ENCODE results near the gene TFR2.

Gene TFR2

DNA sequence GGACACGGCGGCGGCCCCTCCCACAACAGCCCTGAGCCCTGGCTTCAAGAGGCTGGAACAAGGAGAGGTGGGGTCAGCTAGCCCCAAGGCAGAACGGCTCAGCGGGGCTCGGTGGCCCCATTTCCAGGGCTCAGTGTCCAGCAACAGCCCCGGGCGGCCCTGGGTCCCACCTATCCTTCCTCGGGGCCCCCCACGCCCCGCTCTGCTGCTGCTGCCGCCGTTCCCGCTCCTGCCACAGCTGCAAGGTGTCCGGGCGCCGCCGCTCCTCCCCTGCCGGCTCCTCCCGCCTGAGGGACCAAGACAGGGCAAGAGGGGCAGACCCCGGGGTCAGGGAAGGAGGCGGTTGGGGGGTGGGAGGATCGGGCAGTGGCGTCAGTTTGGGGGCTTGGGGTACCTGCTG, 64.2 kb downstream of the TFR2 start:
- no peak for DNase-seq
- TF ChIP-seq GATA1 (IDR thresholded peaks at IDR 0.05; ENCODE audit: low read depth, low read length) (no peak), POLR2A (IDR thresholded peaks at IDR 0.05; ENCODE audit: low read length) (no peak)

DNA sequence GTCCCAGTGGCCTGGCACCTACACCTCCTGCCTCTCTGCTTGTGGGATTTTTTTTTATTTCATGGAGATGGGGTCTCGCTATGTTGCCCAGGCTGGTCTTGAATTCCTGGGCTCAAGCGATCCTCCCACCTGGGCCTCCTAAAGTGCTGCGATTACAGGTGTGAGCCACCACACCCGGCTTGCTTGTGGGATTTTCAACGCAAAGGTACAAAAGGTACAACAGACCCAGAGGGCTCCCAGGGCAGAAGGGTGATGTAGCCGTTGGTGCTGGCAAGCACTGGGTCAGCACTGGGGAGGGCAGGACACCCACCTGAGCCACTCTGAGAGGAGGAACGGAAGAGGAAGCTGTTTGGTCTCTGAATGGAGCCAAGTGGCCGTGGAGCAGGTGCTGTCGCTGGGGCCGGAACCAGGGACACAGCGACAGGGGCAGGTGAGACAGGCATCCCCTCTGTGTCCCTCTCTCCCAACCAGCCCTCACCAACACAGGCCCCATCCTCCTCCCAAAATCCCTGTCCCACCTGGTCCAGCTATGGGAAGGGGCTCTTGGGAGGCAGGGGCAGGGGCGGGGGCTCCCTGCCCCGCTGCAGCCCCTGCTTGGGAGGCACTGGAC, 64.9 kb downstream of the TFR2 start:
- TF ChIP-seq GATA1 (IDR thresholded peaks at IDR 0.05; ENCODE audit: low read depth, low read length) (no peak), POLR2A (IDR thresholded peaks at IDR 0.05; ENCODE audit: low read length) (no peak)

DNA sequence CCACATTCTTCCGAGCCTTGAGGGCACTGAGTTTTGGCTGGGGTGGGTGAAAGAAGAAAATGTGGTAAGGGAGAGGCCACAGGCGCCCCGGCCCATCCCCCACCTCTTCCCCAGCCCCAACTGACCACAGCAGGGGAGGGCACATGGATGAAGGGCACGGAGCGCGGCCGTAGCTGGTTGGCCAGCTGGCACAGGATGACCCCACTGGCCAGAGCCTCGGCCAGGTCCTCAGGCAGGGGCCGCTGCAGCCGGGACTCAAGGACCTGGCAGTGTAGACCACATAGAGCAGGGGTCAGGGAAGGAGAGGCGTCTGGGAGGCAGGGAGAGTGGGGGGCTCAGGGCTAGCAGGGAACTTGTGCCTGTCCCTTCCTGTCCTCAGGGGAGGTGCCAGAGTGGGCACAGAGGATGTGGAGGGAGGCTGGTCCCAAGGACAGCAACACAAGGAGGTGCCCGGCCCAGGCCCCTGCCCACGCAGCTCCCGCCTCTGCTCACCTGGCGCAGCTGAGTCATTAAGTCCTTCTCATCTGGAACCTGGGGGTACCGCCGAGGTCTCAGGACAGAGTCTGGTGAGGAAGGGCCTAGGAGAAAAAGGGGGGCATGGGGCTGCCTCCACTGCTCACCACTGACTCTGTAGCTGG, 65.5 kb downstream of the TFR2 start:
- TF ChIP-seq POLR2A (IDR thresholded peaks at IDR 0.05; ENCODE audit: low read length) (no peak), GATA1 (IDR thresholded peaks at IDR 0.05; ENCODE audit: low read depth, low read length) (no peak)
- no peak for DNase-seq

More for the DNA sequence above, 64.9 kb downstream of the TFR2 start:
- DNase-seq = no peak

DNA sequence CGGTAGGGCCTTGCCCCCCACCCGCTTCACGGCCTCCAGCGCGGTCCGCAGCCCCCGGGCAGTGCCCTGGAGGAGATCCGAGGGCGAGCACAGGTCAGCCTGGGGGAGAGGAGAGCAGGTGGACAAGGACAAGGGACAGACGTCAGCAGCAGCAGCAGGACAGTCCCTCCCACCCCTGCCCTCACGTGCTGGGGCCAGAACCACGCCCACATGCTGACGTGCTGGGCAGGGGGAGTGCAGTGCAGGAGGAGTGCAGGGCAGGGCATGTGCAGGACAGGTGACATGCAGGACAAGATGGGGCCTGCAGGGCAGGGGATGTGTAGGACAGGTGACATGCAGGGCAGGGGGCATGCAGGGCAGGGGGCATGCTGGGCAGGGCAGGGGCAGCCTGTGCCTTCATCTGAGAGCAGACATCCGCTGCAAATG, 66.1 kb downstream of the TFR2 start:
- DNase-seq = no peak
- no peak for TF ChIP-seq GATA1 (IDR thresholded peaks at IDR 0.05; ENCODE audit: low read depth, low read length)
- TF ChIP-seq POLR2A (IDR thresholded peaks at IDR 0.05; ENCODE audit: low read length) = no peak

DNA sequence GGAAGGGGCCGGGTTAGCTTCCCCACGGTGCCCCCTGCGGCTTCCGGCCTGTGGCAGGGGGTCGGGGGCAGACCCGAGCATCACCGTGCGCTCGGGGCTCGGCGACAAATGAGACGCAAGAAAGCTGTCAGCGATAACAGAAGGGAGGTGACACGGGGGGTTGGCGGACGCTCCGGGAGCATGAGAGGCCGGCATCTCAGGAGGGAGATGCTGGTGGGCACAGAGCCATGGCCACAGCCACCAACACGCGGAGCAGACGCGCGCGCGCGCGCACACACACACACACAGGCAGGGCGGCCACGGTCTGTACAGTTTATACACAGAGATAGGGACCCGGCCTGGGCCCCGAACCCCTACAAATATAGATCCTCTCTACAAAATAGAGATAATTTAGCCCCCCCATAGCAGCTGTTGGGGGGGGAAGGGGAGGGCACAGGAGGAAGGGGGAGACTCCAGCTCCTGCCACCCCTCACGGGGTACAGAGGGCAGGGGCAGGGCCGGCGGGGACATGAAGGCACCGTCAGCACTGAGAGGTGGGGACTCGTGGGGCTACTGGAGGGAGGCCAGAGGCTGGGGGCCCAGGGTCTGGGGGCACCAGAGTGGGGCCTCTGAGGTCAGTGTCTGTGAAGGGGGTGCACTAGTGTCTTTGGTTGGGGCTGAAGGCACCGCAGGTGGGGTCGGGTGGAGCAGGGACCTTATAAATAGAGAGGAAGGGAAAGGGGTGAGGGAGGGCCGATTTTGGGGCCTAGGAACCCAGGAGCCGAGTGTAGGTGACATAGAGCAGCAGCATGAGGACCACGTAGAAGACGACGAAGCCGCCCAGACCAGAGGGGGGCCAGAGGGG, 66.8 kb downstream of the TFR2 start:
- TF ChIP-seq GATA1 (IDR thresholded peaks at IDR 0.05; ENCODE audit: low read depth, low read length) (no peak), POLR2A (IDR thresholded peaks at IDR 0.05; ENCODE audit: low read length) (no peak)

DNA sequence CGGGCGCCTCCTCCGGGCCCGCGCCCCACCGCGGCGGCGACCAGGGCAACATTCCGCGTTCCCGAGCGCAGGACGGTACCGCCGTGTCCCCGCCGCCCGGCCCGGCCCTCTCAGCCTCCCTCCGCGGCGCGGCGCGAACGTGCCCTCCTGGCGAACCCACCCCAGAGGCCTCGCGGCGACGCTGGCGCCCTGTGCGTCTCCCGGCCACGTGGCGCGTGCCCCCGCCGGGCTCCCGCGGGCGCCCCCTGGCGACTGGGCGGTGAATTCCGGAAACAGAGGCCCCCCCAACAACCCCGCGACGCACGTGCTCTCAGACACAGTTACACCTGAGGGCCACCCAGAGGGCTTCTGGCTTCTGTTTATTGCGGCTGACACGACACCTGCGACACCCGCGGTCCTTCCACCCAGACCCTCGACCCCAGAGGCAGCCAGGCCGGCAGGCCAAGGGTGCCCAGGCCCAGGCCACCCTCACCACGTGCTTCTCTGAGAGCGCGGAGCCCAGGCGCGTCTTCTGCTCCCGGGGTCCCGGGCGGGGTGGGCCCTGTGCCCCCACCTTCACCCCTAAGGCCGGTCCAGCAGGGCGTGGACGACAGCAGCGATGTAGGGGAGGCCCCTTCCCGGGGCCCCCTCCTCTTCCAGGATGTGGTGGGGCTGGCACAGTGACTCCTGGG, 67.5 kb downstream of the TFR2 start, which contains the start of gene SAP25:
Gene SAP25 (minus strand): TSS at position 210 of the 671 bp plus-strand sequence. CDS start 158 bp downstream, at position 52.
- TF ChIP-seq POLR2A (IDR thresholded peaks at IDR 0.05; ENCODE audit: low read length) (no peak), GATA1 (IDR thresholded peaks at IDR 0.05; ENCODE audit: low read depth, low read length) (no peak)
- no peak for DNase-seq

More for the DNA sequence above, 66.8 kb downstream of the TFR2 start:
- no peak for DNase-seq

DNA sequence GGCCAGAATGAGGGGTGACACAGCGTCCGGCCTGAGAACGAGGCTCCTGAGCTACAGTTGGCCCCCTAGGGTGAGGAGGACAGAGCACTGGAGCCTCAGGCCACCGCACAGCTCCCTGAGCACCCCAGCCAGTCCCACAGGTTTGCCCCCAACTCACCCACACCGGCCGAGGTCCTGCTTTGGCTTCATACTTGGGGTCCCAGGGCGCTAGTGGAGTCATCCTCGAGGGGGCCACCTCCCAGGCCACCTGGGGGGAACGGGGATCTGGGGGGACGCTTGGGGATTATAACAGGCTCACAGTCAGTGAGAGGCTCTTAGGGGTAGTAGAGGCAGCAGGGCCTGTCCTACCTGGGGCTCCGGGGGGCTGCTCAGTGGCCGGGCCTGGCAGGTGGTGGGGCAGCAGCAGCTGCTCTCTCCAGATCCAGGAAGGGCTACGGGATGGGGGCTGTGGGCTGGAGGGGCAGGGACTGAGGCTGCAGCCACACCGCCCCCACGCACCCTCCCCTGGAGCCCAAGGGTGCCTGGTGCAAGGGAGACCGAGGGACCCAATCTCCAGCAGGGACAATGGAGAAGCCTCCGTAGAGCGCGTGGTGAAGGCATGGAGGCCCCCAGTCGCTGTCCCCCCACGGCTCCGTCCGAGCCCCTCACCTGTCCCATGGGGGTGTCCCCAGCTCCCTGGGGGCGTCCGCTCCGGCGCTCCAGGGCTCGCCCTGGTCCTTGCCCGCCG, 68.2 kb downstream of the TFR2 start:
- no peak for DNase-seq
- no peak for TF ChIP-seq GATA1 (IDR thresholded peaks at IDR 0.05; ENCODE audit: low read depth, low read length)
- no peak for TF ChIP-seq POLR2A (IDR thresholded peaks at IDR 0.05; ENCODE audit: low read length)

DNA sequence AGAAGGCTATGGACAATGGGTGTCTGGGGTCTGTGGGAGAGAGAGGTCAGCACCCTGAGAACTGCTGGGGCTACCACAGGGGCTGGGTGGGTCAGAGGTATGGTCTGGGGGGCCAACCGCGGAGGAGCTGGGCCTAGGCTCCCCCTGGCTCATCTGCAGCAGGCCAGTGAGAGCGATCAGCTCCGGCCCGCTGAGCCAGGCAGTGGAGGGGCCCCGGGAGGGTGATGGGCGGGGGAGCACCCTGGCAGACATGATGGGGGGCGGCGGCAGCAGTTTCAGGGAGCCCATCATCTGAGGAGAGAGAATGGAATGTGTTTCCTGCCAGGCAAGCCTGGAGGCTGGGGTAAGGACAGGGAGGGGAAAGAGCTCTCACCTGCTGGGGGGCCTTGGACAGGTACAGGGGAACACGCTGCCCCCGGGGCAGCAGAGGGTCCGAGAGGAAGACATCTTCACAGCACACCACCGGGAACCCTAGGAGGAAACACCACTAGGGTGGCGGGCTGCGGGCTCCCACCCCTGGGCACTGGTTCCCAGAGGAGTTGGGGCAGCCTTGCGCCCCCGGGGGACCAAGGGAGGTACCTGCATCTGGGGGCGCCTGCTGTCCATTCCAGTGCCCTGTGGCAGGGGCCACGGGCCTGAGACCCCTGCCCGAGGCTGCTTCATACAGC, 68.9 kb downstream of the TFR2 start:
- TF ChIP-seq GATA1 (IDR thresholded peaks at IDR 0.05; ENCODE audit: low read depth, low read length) = no peak
- TF ChIP-seq POLR2A (IDR thresholded peaks at IDR 0.05; ENCODE audit: low read length) = no peak
- no peak for DNase-seq

DNA sequence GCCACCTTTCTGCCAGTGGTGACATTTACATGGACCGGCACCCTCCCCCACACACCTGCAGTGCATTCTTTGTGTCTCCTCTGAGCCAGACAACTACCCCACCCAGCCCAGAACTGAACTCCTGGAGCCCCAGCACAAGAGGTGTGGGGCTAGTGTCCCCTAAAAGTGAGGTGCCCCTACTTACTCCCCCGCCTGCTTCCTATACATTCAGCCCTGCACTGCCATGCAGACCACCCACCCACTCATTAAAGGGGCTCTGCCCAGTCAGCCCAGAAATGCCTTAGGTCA, 69.6 kb downstream of the TFR2 start:
- no peak for DNase-seq
- TF ChIP-seq GATA1 (IDR thresholded peaks at IDR 0.05; ENCODE audit: low read depth, low read length) (no peak), POLR2A (IDR thresholded peaks at IDR 0.05; ENCODE audit: low read length) (no peak)

DNA sequence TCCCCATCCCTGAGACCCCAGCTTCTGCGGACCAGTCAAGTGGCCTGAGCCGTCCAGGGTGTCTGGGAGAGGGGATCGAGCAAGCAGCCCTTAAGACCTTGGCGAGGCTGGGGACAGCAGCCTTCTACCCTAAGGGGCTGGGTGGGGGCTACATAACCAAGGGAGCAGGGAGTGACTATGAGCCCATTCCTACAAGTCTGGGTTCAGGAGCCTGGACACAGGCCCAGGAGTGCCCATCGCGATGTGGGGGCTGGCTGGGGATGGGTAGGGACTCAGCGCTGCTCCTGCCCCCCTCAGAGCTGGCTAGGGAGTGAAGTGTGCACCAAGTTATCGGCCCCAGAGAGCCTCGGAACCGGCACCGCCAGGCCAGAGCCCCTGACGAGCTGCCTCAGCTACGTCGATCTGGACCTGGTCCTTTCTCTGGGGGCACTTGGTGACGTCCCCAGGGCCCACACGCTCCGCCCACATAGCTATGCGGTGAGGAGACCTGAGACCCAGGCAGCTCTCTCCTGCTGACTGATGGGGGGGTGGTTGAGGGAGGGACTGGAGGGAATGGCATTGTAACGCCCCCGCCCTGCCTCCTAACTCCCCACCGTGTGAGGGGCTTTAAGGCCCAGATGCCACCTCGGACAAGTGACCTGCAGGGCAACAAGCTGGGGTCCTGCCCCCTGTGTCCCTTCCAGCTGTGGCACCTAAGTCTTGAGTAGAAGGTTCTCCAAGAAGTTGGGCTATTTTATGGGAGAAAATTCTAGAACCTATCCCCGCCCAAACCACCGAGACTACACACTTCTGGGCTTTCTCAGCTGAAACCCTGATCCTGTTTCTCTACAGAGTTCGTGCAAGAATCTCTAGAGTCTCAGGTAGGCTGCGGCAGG, 70.2 kb downstream of the TFR2 start:
- no peak for DNase-seq
- TF ChIP-seq GATA1 (IDR thresholded peaks at IDR 0.05; ENCODE audit: low read depth, low read length) (no peak), POLR2A (IDR thresholded peaks at IDR 0.05; ENCODE audit: low read length) (no peak)

Data from erythroblast (primary cell).